HCT116 (cell line): Measurements from ENCODE around the gene GPX4. TPM values are rescaled to one million over a fixed set of nuclear protein-coding genes. Genes with fewer than 3 reads are reported as not detected.
A peak's percentile ranks its signal among the peaks of the same experiment; 100 is the strongest.

ENCODE experiments used
- ATAC-seq: fragments of 200-7000 bp; cut with Tn5 transposase; 2 replicates; pipeline ENCODE4 v1.9.1; 2020; ENCODE audit warnings: mild to moderate bottlenecking, moderate library complexity
- BruUV-seq: library from RNA; stranded (reverse); fragments of 400-500 nt; replicated peaks from 2 replicates; lab custom pipeline; 2021; lab: Mats Ljungman, UMichigan
- CTCF ChIA-PET: fragments of 300-600 bp; sonication (Branson Sonifier 250); formaldehyde crosslinking; loops from one replicate; lab custom pipeline; 2021; ENCODE audit warnings: antibody characterized with exemption; lab: Charles Lee
- POLR2A ChIA-PET: fragments of 300-600, 350-600 bp; sonication (Branson Sonifier 250); formaldehyde crosslinking; loops from one replicate; lab custom pipeline; 2021; ENCODE audit warnings: antibody characterized with exemption; lab: Charles Lee
- RAD21 ChIA-PET, 2 experiments: fragments of 300-600 bp; sonication (Branson Sonifier 250); formaldehyde crosslinking; loops; one replicate each; lab custom pipeline; 2023; ENCODE audit warnings: low total read pairs in 2 of 2; ENCODE audit not compliant: uncharacterized antibody in 2 of 2, unreplicated experiment in 2 of 2, low non-redundant PET in 1 of 2; lab: Charles Lee
- DNase-seq: peaks from one replicate; pipeline ENCODE4 v3.0.0-alpha.2; 2010; ENCODE audit warnings: low read depth, low spot score
- H2AFZ ChIP-seq: fragments of 200-600 bp; shearing (Covaris generic), sonication (generic); 2 replicates; pipeline ENCODE4 v1.6.1; 2017; ENCODE audit warnings: low read depth, mixed run types, mixed read lengths, antibody characterized with exemption, low read length; ENCODE audit not compliant: poor library complexity, severe bottlenecking
- H3K27ac ChIP-seq: 2 replicates; pipeline ENCODE4 v1.5.1; 2012; ENCODE audit warnings: low read depth, low read length
- H3K27me3 ChIP-seq: fragments of 200-600 bp; sonication (generic); 2 replicates; pipeline ENCODE4 v1.6.1; 2016; ENCODE audit warnings: mixed run types, low read length, mixed read lengths; ENCODE audit not compliant: insufficient read depth
- H3K36me3 ChIP-seq, 2 experiments: fragments of 200-500 bp in 1 of 2; fragments of 200-600 bp in 1 of 2; sonication (Bioruptor generic) in 1 of 2; sonication (generic) in 1 of 2; 2 replicates each; pipeline versions ENCODE4 v1.5.1 to v1.6.1; 2014 to 2016; ENCODE audit warnings: low read length in 2 of 2, inconsistent platforms in 1 of 2, mixed read lengths in 1 of 2, mixed run types in 1 of 2; ENCODE audit not compliant: insufficient read depth in 2 of 2, control insufficient read depth in 1 of 2
- H3K4me1 ChIP-seq, 2 experiments: fragments of 200-600 bp in 1 of 2; sonication (generic) in 1 of 2; 2 replicates each; pipeline versions ENCODE4 v1.5.1 to v1.6.1; 2012 to 2017; ENCODE audit warnings: low read length in 2 of 2, inconsistent platforms in 1 of 2, mild to moderate bottlenecking in 1 of 2, mixed read lengths in 1 of 2, mixed run types in 1 of 2, moderate library complexity in 1 of 2; ENCODE audit not compliant: insufficient read depth in 2 of 2, control insufficient read depth in 1 of 2
- H3K4me2 ChIP-seq: fragments of 200-600 bp; sonication (generic); 2 replicates; pipeline ENCODE4 v1.6.1; 2017; ENCODE audit warnings: mixed run types, low read length, mixed read lengths
- H3K4me3 ChIP-seq, 2 experiments: fragments of 200-600 bp in 1 of 2; sonication (generic) in 1 of 2; replicated peaks in 1 of 2; 2 replicates each; pipeline ENCODE4 v1.5.1; 2011 to 2016; ENCODE audit warnings: low read length in 2 of 2, control low read depth in 1 of 2, low read depth in 1 of 2, mild to moderate bottlenecking in 1 of 2, mixed read lengths in 1 of 2, mixed run types in 1 of 2
- H3K79me2 ChIP-seq: fragments of 200-600 bp; sonication (generic); 2 replicates; pipeline ENCODE4 v1.6.1; 2017; ENCODE audit warnings: mild to moderate bottlenecking, mixed run types, low read length, moderate library complexity, mixed read lengths; ENCODE audit not compliant: insufficient read depth
- H3K9ac ChIP-seq: fragments of 200-600 bp; sonication (generic); 2 replicates; pipeline ENCODE4 v1.6.1; 2016; ENCODE audit warnings: low read length, mixed read lengths
- H3K9me2 ChIP-seq: fragments of 200-600 bp; sonication (generic), shearing (Covaris generic); 2 replicates; pipeline ENCODE4 v1.6.1; 2017; ENCODE audit warnings: mixed run types, mild to moderate bottlenecking, moderate library complexity; ENCODE audit not compliant: insufficient read depth
- H3K9me3 ChIP-seq, 2 experiments: fragments of 200-500 bp in 1 of 2; fragments of 200-600 bp in 1 of 2; sonication (Bioruptor generic) in 1 of 2; sonication (generic) in 1 of 2; 2 replicates each; pipeline ENCODE4 v1.6.1; 2014 to 2017; ENCODE audit warnings: low read length in 2 of 2, mixed read lengths in 2 of 2, inconsistent platforms in 1 of 2, low read depth in 1 of 2, mild to moderate bottlenecking in 1 of 2, mixed run types in 1 of 2, moderate library complexity in 1 of 2; ENCODE audit not compliant: control insufficient read depth in 1 of 2, insufficient read depth in 1 of 2
- H4K20me1 ChIP-seq: fragments of 200-600 bp; sonication (generic), shearing (Covaris generic); 2 replicates; pipeline ENCODE4 v1.6.1; 2017; ENCODE audit warnings: mixed run types, mild to moderate bottlenecking, moderate library complexity; ENCODE audit not compliant: insufficient read depth
- ATF3 ChIP-seq: IDR thresholded peaks from 2 replicates; pipeline ENCODE4 v1.6.1; 2012
- CEBPB ChIP-seq: IDR thresholded peaks from 2 replicates; pipeline ENCODE4 v1.6.1; 2012; ENCODE audit warnings: low read depth
- EGR1 ChIP-seq: IDR thresholded peaks from 2 replicates; pipeline ENCODE4 v1.6.1; 2012; ENCODE audit warnings: low read depth
- ELF1 ChIP-seq: IDR thresholded peaks from 2 replicates; pipeline ENCODE4 v1.6.1; 2012; ENCODE audit warnings: low read depth, borderline replicate concordance
- EZH2 ChIP-seq: fragments of 200-600 bp; sonication (generic); IDR thresholded peaks from 2 replicates; pipeline ENCODE4 v1.6.1; 2017; ENCODE audit warnings: antibody characterized with exemption, mixed run types
- JUND ChIP-seq: IDR thresholded peaks from 2 replicates; pipeline ENCODE4 v1.6.1; 2012
- POLR2A ChIP-seq: IDR thresholded peaks from 2 replicates; pipeline ENCODE4 v1.7.0; 2011; ENCODE audit warnings: borderline replicate concordance; ENCODE audit not compliant: insufficient read depth, insufficient read length; ENCODE audit errors: extremely low read depth
- POLR2AphosphoS5 ChIP-seq: IDR thresholded peaks from 2 replicates; pipeline ENCODE4 v1.6.1; 2011; ENCODE audit warnings: mild to moderate bottlenecking, low read depth, low read length, moderate library complexity
- SIN3A ChIP-seq: IDR thresholded peaks from 2 replicates; pipeline ENCODE4 v1.6.1; 2012; ENCODE audit warnings: low read depth
- SRF ChIP-seq: IDR thresholded peaks from 2 replicates; pipeline ENCODE4 v1.6.1; 2012; ENCODE audit warnings: low read depth
- YY1 ChIP-seq: IDR thresholded peaks from 2 replicates; pipeline ENCODE4 v1.6.1; 2011; ENCODE audit warnings: low read length, low read depth, moderate library complexity, mild to moderate bottlenecking; ENCODE audit not compliant: insufficient replicate concordance; ENCODE audit errors: extremely low read depth
- ZNF274 ChIP-seq: fragments of 200-500 bp; sonication (Bioruptor generic); IDR thresholded peaks from 2 replicates; pipeline ENCODE4 v1.6.1; 2014; ENCODE audit warnings: mild to moderate bottlenecking, low read depth, low read length, inconsistent platforms
- intact Hi-C: fragments of 100-400 bp; cut with micrococcal nuclease; formaldehyde crosslinking; loops from 2 replicates; pipeline ENCODE4 v1.10.0; 2022
- total RNA-seq: library from RNA; stranded (reverse); gene quantifications from one replicate; pipeline ENCODE4 v1.2.1, GENCODE V29; 2021; ENCODE audit not compliant: unreplicated experiment

Gene GPX4
- total RNA-seq, 1 experiment from 2014 or later: 481 TPM

GRCh38 chr19:1087813-1088415 lies 15.9 kb upstream of the GPX4 start:
- POLR2A ChIA-PET: no interaction called here
- Histone ChIP-seq H3K4me1 (peaks cover 0 to 3% of the 10 kb centered on the region in 2 experiments; a peak in 2 of 4 replicates), H4K20me1 (no peaks in the 10 kb centered on the region), H3K4me3 (no peak overlapping the region), H3K36me3 (peaks cover 18 to 39% of the 10 kb centered on the region in 2 experiments; a peak in 3 of 4 replicates), H3K9ac (no peak overlapping the region), H3K9me3 (no peaks in the 10 kb centered on the region), H3K9me2 (no peaks in the 10 kb centered on the region), H3K79me2 (peaks cover 24% of the 10 kb centered on the region), H3K4me2 (no peak overlapping the region), H2AFZ (no peak overlapping the region), H3K27ac (peak overlapping the region; percentile 10; the same call in 1 of the 2 replicates)
- intact Hi-C loops: no loop called here
- RAD21 ChIA-PET: no interaction called here
- BruUV-seq: TSS peak; percentile 25
- ATAC-seq: 0 out of 2 replicates have a peak, but pooled peaks have one; percentile 10
- no peak for TF ChIP-seq EGR1
- peak; percentile 34 for TF ChIP-seq POLR2AphosphoS5
- TF ChIP-seq CEBPB: no peak
- no peak for TF ChIP-seq POLR2A
- no peak for TF ChIP-seq SRF
- TF ChIP-seq JUND: no peak
- TF ChIP-seq ZNF274: no peak
- no peak for TF ChIP-seq ELF1
- no peak for TF ChIP-seq YY1
- TF ChIP-seq, all 23 proteins: peak for 1
- DNase-seq: no peak
- H3K27me3 ChIP-seq: no peaks in the 10 kb centered on the region
- CTCF ChIA-PET: no interaction called here

GRCh38 chr19:1088416-1089010 lies 15.3 kb upstream of the GPX4 start:
- no TSS peak for BruUV-seq
- Histone ChIP-seq H3K9ac (no peak overlapping the region), H4K20me1 (no peaks in the 10 kb centered on the region), H3K27me3 (no peaks in the 10 kb centered on the region), H3K4me1 (peaks cover under 1 to 2% of the 10 kb centered on the region in 2 experiments; a peak in 2 of 4 replicates), H3K9me3 (no peaks in the 10 kb centered on the region), H2AFZ (no peak overlapping the region), H3K36me3 (peaks cover 22 to 45% of the 10 kb centered on the region in 2 experiments; a peak in 3 of 4 replicates), H3K79me2 (peaks cover 30% of the 10 kb centered on the region), H3K27ac (peak overlapping the region; percentile 10; the same call in 1 of the 2 replicates), H3K4me2 (no peak overlapping the region), H3K4me3 (no peak overlapping the region), H3K9me2 (no peaks in the 10 kb centered on the region)
- ATAC-seq (no peak), DNase-seq (no peak)
- ChIA-PET CTCF (no interaction called here), POLR2A (interaction anchor here (1.1 kb wide), 1 partner anchor 24 kb away, joined by 3 read pairs; no protein-coding TSS in a partner anchor), RAD21 (no interaction called here)
- TF ChIP-seq SIN3A (no peak), EZH2 (no peak), ATF3 (no peak), CEBPB (no peak), SRF (no peak), YY1 (no peak)
- intact Hi-C loops: no loop called here
